NCI-H524 (cell line): ENCODE data around the gene SHISA9.
"Not testable (repeated sequence)": the region's sequence is repeated elsewhere in the genome, so short reads cannot be mapped to it uniquely, and the experiment has no call there.

ENCODE experiments used
- DNase-seq, 2 experiments: peaks; one replicate each; lab custom pipeline; 2025; lab: John Stamatoyannopoulos, UW

Gene SHISA9

GRCh38 chr16:12900156-12900555 lies 1.2 kb upstream of the SHISA9 start:
- DNase-seq = peak in 1 of 2 experiments; percentile 57

DNA sequence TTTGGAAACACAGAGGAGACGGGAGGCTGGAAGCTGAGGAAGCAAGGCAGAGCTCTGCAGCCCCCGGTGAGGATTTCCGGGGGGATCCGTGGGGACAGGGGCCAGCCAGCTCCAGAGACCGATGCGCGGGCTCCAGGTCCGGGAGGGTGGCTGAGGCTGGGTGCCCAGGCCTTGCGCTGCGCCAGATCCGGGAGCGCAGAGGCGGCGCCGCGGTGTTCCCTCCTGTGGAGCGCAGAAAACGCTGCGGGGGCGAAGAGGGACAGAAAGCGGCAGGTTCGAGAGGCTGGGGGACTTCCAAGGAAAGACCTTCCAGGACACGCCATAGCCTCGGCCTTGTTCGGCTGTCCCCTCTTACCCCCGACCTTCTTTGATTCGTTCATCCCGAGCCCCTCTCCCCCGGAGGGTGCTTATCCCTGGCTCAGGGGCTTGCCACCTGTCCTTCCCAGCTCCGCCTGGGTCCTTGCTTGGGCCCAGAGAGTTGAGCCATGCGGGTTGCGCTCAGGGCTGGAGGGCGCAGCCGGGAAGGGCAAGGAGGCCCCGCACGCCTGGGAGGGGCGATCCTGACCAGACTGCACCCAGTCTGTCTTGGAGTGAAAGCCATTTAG lies 697 bp upstream of the SHISA9 start:
- DNase-seq = peak in 1 of 2 experiments; percentile 58

DNA sequence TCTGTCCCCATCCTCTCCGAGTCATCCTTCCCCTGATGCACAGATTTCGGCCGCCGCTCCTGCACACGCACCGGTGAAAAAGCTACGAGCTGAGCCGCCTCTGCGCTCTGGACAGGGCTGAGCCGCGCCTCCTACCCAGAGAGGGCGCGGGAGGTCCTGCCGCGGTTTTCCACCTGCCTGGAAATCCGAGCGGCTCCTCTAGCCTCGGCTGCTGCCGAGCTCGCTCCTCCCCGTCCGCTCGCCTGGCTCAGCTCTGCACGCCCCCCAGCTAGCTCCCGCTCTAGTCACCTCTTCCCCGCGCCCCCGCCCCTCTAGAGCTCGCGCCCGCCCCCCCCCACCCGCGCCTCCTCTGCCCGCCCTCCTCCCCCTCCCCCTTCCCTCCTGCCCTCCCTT lies 198 bp upstream of the SHISA9 start:
- peak in 1 of 2 experiments; percentile 59 for DNase-seq

DNA sequence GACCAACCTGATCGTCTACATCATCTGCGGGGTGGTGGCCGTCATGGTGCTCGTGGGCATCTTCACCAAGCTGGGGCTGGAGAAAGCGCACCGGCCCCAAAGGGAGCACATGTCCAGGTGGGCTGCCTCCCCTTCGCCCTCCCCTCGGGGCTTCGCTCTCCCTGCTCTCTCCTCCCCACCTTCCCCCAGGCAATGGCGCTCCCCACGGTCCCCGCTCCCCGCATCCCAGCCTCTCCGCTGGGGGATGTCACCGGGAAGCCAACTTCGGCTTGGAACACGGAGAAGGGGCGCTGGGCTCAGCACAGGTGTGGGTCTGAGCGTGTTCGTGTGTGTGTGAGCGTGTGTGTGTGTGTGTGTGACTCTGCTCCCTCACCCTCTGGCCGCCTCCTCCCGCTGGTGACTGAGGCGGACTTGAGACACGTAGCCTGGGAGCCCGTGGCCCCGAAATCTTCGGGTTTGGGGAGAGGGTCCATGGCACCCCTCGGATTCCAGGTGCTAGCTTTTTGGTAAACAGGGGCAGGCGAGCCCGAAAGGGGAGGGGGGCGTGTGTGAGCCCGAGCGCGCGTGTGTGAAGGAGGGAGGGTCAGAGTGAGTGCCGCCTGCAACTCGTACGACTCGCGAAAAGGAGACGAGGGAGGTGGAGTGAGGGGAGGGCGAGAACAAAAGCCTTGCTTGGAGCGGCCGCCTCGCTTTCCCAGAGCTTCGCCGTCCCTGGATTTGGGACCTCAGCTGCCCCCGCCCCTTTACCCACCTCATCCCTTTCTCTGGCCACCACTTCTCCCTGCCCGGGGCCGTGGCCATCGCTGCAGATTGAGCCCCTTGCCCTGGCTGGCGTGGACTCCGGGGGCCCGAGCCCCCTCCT lies 1.3 kb downstream of the SHISA9 start:
- DNase-seq = peak; percentile 23 to 46

- peak; percentile 64 to 68 for DNase-seq
These were observed 2.3 kb downstream of the SHISA9 start for GRCh38 chr16:12903407-12904328.

- DNase-seq = no peak
These were observed 2.9 kb downstream of the SHISA9 start for GRCh38 chr16:12904329-12904671.

DNA sequence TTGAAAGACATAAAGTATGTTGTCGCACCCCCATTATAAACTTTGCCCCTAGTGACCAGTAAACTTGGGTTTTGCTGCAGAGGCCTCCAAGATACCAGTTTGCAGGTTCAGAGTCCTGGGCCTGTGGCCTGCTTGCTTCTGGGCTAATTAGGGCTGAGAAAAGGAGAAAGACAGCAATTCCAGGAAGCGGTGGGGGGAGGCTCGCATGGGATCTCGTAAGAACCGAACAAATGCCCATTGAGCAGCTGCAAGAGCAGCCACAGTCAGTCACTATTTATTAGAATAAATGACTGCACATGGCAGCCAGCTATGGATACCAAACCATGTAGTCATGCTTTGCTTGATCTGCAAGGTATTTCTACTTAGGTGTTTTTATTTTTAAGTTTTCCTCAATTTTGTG lies 4.9 kb downstream of the SHISA9 start:
- no peak for DNase-seq

- DNase-seq = no peak
These were observed 5.5 kb downstream of the SHISA9 start for GRCh38 chr16:12906765-12907516.

DNA sequence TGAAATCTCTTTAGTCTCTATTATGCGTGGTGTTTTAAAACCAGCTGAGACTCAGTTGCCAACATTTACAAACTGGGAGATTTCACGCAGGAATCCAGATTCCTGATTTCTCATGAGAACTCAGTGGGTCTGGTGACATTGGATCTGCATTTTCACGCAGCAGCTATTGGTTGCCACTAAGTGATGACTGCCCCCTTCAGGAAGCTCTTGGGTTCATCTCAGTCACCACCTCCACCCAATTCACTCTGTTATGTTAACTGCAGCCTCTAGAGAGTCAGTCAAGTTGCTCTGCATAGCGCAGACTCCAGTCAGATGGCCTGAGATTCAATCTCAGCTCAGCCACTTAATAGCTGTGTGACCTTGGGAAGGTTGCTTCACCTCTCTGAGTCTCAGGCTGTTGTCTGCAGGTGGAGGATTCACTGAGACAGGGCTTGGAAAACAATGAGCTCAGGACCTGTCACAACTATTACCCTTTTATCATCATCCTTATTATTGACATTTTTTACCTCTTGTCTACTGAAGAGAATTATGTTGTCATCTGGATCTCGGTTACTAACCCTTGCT lies 6.4 kb downstream of the SHISA9 start:
- DNase-seq = peak in 1 of 2 experiments; percentile 20

DNA sequence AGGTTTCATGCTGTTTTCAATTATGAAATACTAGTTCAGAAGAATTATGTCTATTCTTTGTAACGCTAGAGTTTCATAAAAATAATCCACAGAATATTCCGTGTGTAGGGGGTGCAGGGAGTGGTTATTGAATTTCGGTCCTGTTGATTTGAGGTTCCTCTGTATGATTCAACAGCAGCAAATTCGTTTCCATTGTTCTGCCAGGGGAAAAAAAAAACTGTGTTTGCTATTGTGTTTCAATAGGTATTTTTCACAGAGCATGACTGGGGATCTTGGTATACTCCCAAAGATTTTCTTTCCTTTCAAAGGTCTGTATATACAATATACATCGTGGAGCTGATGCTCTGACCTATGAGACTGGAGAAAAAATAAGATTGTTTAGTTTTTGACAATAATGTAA lies 15.8 kb downstream of the SHISA9 start:
- DNase-seq = no peak

DNA sequence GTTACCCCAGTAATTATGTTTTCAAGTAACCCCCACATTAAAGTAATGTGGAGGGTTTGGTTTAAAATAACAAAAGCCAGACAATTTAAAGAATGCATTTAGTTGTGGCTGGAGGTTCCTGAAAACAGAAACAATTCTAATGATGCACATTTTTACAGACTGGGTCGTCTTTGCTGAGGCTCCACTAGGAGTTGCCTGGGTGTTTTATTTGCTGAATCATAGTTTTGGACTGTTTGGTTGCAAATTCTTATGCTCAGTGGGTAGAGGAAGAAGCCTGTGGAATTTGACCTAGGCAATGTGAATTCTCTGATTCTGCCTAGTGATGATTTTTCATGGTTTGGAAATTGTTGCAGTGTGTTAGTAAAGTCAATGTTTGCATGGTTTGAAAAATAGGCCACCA lies 16.3 kb downstream of the SHISA9 start:
- DNase-seq = no peak

DNA sequence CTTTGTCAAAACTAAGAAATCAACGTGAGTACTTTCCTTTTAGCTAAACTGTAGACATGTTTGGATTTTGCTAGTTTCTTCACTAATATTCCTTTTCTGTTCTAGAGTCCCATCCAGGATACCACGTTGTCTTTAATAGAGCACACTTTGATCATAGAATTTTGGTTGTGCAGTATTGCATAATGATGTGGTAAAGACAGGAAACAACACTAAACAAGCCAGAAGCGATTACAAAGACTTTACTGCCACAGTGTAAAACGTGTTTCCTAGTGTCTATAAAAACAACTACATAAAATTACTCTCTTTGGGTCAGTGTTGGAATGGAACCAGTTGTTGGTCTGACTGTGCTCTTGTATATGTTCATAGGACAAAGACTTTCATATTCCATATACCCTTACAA lies 19.3 kb downstream of the SHISA9 start:
- DNase-seq = no peak

GRCh38 chr16:12923640-12924039 lies 22.2 kb downstream of the SHISA9 start:
- DNase-seq = not testable (repeated sequence)

GRCh38 chr16:12925026-12925800 lies 23.8 kb downstream of the SHISA9 start:
- DNase-seq = peak; percentile 47 to 78

DNA sequence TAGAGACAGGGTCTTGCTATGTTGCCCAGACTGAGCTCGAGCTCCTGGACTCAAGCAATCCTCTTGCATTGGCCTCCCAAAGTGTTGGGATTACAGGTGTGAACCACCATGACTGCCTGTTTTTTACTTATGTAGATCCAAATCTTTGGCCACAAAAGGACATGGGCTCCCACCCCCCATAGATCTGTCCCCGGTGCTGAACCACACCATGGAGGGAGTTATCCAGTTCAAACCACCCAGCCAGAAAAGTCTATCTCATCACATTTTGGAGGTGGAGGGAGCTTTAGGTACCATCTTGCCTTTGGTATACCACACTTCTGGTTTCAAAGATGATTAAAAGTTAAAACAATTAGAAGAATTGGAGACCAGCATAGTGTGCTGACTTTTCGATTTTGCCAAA lies 26.2 kb downstream of the SHISA9 start:
- DNase-seq = no peak

- no peak for DNase-seq
These were observed 29.5 kb downstream of the SHISA9 start for GRCh38 chr16:12930881-12931280.

GRCh38 chr16:12936391-12936790 lies 35.0 kb downstream of the SHISA9 start:
- DNase-seq = no peak

DNA sequence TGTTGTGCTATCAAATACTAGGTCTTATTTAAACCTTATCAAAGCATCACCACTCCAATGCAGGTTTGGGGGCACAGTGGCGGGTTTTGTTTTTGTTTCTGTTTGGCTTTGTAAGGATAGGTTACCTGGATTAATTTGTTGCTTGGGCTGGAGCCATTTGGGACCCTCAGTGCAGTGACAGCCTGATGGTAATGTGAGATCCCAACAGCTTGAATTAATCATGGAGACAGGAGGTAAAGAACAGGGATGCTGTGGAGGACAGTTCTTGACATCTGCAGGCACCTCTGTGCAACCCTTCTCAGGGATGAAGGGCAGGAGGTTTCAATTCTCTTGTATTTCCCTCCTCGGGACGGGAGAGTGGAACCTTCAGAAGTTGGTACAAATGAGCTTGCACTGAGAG lies 40.5 kb downstream of the SHISA9 start:
- peak in 1 of 2 experiments; percentile 60 for DNase-seq

DNA sequence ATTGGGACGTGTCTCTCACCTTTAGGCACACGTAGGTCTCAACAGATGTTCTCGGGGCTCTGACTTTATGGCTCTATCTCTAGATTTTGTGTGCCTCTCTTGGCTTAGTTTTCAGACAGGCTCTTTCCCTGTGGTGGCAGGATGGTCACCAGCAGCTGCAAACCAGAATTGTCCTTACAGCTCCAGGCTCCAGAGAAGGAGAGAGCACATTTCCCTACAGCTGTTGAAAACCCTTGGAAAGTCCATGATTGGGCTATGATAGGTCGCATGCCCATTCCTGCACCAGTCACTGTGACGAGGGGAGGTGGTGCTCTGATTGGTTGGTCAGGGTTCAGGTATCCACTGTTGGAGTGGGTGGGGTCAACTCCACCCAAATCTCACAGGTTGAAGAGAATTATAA lies 41.5 kb downstream of the SHISA9 start:
- no peak for DNase-seq

GRCh38 chr16:12944300-12944699 lies 42.9 kb downstream of the SHISA9 start:
- DNase-seq = no peak

DNA sequence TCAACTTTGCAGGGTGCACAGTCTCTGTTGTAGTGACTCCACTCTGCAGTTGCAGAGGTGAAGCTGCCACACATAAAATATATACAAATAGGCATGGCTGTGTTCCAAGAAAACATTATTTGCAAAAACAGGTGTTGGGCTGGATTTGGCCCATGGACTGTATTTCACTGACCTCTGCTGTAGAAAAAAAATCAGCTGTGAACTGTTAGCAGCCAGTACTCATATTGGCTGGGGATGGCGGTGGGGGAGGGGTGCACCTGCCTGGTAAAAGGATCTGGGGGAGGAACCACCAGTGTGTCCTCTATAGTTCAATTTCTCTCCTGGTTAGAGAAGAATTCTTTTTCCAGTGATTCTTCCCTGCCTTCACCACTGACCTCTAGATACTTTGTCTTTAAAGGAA lies 50.0 kb downstream of the SHISA9 start:
- DNase-seq = no peak
